Memory B cell (primary cell): ENCODE measurements around the gene SPTBN5.
"Not testable (repeated sequence)": the region's sequence is repeated elsewhere in the genome, so short reads cannot be mapped to it uniquely, and the experiment has no call there.

Experiments
- ATAC-seq: fragments of 150-1000 bp; cut with Tn5 transposase; 2 replicates; pipeline ENCODE4 v1.10.0; 2021; ENCODE audit warnings: low read depth, mild to moderate bottlenecking, moderate library complexity
- DNase-seq, 2 donors: peaks; one replicate each; pipeline ENCODE4 v3.0.0; 2022; ENCODE audit warnings: low spot score in 2 of 2
- H3K27ac Mint-ChIP-seq: one replicate; pipeline ENCODE4 v1.8.0; 2022; ENCODE audit warnings: mild to moderate bottlenecking, moderate library complexity, mixed read lengths
- H3K27me3 Mint-ChIP-seq: one replicate; pipeline ENCODE4 v1.8.0; 2022; ENCODE audit warnings: mixed read lengths
- H3K36me3 Mint-ChIP-seq: one replicate; pipeline ENCODE4 v1.8.0; 2022; ENCODE audit warnings: mild to moderate bottlenecking, mixed read lengths
- H3K4me1 Mint-ChIP-seq: one replicate; pipeline ENCODE4 v1.8.0; 2022; ENCODE audit warnings: mixed read lengths
- H3K4me3 Mint-ChIP-seq: one replicate; pipeline ENCODE4 v1.8.0; 2022; ENCODE audit warnings: mild to moderate bottlenecking, moderate library complexity, mixed read lengths
- H3K9me3 Mint-ChIP-seq: one replicate; pipeline ENCODE4 v1.8.0; 2022; ENCODE audit warnings: mixed read lengths

SPTBN5 gene

DNA sequence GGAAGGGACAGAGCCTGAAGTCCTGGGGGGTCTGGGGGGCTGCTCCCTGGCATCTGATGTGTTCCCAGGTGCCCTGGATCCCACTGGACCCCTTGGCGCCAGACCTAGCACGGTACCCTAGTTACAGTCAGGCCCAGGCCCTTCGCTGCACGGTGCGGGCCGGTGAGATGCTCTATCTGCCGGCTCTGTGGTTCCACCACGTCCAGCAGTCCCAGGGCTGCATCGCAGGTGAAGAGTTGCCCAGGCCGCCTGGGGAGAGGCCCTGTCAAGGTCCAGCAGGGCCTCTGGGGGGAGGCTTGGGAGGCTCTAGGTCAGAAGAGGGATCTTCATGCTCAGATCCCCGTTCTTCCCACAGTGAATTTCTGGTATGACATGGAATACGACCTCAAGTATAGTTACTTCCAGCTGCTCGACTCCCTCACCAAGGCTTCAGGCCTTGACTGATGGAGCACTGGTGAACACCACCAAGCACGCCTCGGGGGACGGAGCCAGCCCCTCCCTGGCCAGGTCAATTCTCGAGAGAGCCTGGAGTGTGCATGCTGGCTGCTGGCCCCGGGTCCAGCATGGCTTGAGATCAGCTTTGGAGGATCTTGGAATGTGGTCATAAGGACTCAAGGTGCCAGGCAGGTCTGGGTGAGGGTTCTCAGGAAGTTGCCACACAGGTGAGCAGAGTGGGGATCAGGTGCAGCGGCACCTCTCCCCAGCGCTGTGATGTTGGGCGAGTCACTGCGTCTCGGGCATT lies 57.0 kb downstream of the SPTBN5 start:
- peaks cover 9% of the 10 kb centered on the region for H3K36me3 Mint-ChIP-seq
- no peaks in the 10 kb centered on the region for H3K27me3 Mint-ChIP-seq
- no peak for DNase-seq
- no peak for ATAC-seq
- no peak overlapping the region for H3K4me3 Mint-ChIP-seq
- H3K9me3 Mint-ChIP-seq, result no peaks in the 10 kb centered on the region
- H3K27ac Mint-ChIP-seq, result no peak overlapping the region
- H3K4me1 Mint-ChIP-seq, result peaks cover 16% of the 10 kb centered on the region

DNA sequence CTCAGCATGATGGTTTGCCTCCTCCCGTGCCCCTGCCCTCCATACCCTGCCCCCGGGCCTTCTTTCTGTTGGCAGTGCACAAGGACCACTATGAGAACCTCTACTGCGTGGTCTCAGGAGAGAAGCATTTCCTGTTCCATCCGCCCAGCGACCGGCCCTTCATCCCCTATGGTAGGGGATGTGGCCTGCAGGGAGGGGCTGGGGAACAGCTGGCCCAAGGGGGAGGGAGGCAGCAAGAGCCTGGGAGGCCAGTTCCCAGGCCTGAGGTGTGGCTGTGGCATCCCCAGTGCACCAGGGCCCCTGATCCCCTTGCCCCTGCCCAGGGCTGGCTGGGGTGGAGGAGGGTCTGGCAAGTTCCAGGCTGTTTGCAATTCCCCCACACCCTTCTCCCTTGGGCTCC lies 57.8 kb downstream of the SPTBN5 start:
- no peak for ATAC-seq
- Mint-ChIP-seq H3K36me3 (peaks cover 9% of the 10 kb centered on the region), H3K4me1 (peaks cover 16% of the 10 kb centered on the region), H3K27me3 (no peaks in the 10 kb centered on the region), H3K27ac (no peak overlapping the region), H3K4me3 (no peak overlapping the region), H3K9me3 (no peaks in the 10 kb centered on the region)
- no peak for DNase-seq

DNA sequence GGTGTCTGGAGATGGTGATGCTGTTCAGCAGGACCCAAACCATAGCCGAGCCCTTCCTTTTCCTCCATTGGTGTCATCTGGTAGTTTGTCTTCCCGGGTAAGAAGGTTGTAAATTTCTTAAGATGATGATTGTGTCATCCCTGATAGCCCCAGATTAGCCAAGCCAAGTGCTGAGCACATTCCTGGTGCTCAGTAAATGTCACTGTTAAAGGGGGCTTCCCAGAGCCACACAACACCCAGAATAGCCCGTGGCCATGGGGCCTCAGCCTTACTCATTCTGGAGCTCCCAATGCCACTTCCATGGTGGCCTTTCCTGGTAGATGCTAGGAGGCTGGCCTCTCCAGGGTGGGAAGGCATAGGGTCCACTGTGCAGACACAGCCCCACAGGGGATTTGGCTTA lies 59.8 kb downstream of the SPTBN5 start:
- H3K27me3 Mint-ChIP-seq, result no peaks in the 10 kb centered on the region
- H3K9me3 Mint-ChIP-seq, result no peaks in the 10 kb centered on the region
- ATAC-seq (no peak), DNase-seq (no peak)
- H3K4me3 Mint-ChIP-seq, result no peak overlapping the region
- no peak overlapping the region for H3K27ac Mint-ChIP-seq
- H3K36me3 Mint-ChIP-seq, result peaks cover 9% of the 10 kb centered on the region
- peaks cover 16% of the 10 kb centered on the region for H3K4me1 Mint-ChIP-seq

DNA sequence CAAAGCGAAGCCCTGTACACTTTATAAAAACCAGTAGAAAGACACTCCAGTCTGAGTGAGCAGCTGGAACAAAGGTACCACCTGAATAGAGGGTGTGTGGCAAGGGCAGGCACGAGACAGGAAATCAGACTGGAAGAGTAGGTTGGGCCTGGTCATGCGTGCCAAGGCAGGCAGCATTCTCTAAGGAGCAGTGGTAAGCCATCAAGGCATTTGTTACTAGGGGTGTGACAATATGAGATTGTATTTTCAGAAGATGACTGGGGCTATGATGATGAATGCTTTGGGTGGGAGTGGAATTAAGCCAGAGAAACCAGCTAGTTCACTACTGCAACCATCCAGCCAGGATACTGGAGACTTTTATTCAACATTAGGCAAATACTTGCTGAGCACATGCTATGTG lies 61.0 kb downstream of the SPTBN5 start:
- Mint-ChIP-seq H3K9me3 (no peaks in the 10 kb centered on the region), H3K36me3 (peaks cover 9% of the 10 kb centered on the region), H3K4me1 (peaks cover 23% of the 10 kb centered on the region), H3K27ac (no peak overlapping the region), H3K27me3 (no peaks in the 10 kb centered on the region), H3K4me3 (no peak overlapping the region)
- DNase-seq, result no peak
- no peak for ATAC-seq

DNA sequence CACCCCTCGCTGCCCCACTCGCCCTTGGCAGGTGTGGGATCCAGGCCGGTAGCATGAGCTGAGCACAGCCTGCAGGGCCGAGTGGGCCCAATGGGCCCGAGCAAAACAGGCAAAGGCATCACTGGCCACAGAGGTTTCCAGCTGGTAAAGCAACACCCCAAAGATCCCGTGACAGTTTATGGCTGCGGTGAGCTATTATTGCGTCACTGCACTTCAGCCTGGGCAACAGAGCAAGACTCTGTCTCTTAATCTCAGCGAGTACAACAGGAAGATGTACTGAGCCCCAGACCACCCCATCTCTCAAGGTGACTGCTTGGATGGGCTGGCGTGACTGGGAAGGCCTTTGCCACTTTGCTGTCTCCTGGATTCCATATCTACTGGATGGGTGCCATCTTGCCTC lies 61.6 kb downstream of the SPTBN5 start:
- Mint-ChIP-seq H3K9me3 (no peaks in the 10 kb centered on the region), H3K4me1 (peaks cover 26% of the 10 kb centered on the region), H3K27ac (no peak overlapping the region), H3K27me3 (no peaks in the 10 kb centered on the region), H3K36me3 (peaks cover 7% of the 10 kb centered on the region), H3K4me3 (no peak overlapping the region)
- ATAC-seq, result no peak
- DNase-seq, result no peak

DNA sequence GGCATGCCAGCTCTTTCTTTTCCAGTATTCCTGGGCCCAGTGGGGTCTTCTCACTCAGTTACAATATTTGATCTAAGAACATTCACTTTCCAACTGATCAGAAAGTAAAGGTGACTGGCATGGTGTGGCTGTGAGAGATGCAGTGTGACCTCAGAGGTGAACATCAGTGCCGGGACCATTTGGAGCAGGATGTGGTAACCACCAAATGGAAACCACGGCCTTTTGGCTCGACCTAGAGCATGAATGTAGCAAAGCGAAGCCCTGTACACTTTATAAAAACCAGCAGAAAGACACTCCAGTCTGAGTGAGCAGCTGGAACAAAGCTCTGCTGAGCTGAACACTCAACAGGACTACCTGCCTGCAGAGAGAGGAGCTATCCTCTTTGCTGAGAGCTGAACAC lies 62.6 kb downstream of the SPTBN5 start:
- ATAC-seq, result not testable (repeated sequence)
- H3K4me1 Mint-ChIP-seq, result peaks cover 30% of the 10 kb centered on the region

DNA sequence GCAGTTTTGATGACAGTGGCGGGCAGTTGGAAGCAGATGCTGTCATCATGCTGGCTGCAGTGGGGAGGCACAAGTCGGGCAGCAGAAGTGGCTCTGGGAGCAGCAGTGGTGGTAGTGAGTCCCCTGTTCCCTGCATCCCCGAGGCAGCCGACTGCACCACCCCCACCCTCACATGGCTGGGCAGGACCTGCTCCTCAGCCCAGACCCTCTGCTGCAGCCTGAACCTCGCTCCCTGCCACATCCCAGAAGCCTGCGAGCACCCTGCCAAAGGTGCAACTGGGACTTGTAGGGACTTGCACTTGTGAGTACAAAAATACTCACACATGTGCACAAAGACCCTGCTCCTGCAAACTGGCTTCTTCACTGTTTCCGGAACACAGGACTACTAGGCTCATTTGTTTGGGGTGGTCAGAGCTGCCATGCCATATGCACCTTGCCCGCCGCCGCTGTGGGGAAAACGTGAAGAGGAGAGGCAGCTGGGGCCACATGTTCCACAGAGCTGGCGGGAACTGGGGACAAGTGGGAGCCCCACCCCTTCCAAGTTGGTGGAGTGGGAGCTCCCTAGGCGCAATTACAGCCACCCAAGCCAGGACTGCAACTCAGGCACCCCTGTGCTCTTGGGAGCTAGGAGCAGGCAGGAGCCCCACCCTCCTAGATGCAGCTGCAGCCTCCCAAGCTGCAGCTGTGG lies 63.8 kb downstream of the SPTBN5 start:
- no peaks in the 10 kb centered on the region for H3K27me3 Mint-ChIP-seq
- peaks cover 4% of the 10 kb centered on the region for H3K36me3 Mint-ChIP-seq
- ATAC-seq, result no peak
- DNase-seq, result no peak
- no peak overlapping the region for H3K27ac Mint-ChIP-seq
- peaks cover 29% of the 10 kb centered on the region for H3K4me1 Mint-ChIP-seq
- H3K9me3 Mint-ChIP-seq, result no peaks in the 10 kb centered on the region
- no peak overlapping the region for H3K4me3 Mint-ChIP-seq

More for the DNA sequence above, 62.6 kb downstream of the SPTBN5 start:
- H3K9me3 Mint-ChIP-seq, H3K4me3 Mint-ChIP-seq, DNase-seq, H3K36me3 Mint-ChIP-seq, H3K27me3 Mint-ChIP-seq, H3K27ac Mint-ChIP-seq: not testable (repeated sequence)

DNA sequence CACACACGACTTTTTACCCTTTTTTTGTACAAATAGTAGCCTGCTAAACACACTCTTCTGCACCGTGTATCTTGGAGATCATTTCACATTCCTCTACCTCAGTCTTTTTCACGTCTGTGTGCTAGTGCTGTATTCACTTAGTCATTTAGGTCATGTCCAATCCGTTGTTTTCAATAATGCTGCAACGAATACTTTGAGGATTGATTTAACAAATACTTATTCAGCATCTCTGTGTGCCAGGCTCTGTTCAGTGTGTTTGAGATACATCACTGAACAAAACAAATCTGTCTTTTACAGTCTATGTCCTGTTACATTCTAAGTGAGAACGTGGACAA lies 65.1 kb downstream of the SPTBN5 start:
- Mint-ChIP-seq H3K27me3 (no peaks in the 10 kb centered on the region), H3K27ac (peak overlapping the region; percentile 82), H3K9me3 (no peaks in the 10 kb centered on the region), H3K36me3 (peaks cover 4% of the 10 kb centered on the region), H3K4me1 (peaks cover 25% of the 10 kb centered on the region), H3K4me3 (peak overlapping the region; percentile 98)
- DNase-seq (no peak), ATAC-seq (no peak)

DNA sequence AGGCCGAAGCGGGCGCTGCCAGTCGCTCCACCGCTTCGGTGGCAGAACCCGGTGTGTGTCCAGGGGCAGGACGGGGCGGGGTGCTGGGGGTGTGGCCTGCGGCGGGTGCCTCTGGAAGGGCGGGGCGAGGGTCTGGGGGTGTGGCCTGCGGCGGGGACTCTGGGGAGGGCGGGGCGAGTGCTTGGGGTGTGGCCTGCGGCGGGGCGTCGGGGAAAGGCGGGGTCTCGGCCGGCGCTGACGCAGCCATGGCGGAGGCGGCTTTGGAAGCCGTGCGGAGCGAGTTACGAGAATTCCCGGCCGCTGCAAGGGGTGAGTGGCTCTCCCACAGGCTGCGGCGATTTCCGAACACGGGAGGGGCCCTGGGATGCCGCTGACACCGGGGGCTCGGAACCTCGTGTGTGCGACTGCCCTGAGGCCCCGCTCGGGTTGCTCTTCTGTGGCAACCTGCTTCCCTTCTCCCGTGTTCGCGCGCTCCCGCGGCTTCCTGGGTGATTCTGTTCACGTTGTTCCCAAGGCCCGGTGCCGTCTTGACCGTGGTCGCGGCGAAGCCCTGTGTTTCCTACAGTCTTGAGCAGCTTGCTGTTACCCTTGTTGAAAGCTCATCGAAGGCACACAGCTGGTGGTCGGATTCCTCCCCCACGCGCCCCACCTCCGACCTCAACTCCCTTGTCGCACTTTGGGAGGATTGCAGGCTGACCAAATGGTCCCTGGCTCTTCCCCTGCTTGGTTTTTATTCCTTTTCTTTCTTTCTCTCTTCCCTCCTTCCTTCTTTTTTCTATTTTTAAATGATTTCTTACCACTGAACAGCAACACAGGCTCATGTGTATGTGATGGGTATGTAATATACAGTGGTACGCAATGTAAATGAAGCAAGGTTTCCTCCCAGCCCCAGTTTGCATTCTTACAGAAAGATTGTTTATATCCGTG lies 65.7 kb downstream of the SPTBN5 start, which contains the start of gene JMJD7:
JMJD7 (plus strand) TSS at position 213 of the 927 bp plus-strand sequence; CDS start at position 246, 33 bp downstream.
- Mint-ChIP-seq H3K9me3 (no peaks in the 10 kb centered on the region), H3K4me1 (peaks cover 23% of the 10 kb centered on the region)

DNA sequence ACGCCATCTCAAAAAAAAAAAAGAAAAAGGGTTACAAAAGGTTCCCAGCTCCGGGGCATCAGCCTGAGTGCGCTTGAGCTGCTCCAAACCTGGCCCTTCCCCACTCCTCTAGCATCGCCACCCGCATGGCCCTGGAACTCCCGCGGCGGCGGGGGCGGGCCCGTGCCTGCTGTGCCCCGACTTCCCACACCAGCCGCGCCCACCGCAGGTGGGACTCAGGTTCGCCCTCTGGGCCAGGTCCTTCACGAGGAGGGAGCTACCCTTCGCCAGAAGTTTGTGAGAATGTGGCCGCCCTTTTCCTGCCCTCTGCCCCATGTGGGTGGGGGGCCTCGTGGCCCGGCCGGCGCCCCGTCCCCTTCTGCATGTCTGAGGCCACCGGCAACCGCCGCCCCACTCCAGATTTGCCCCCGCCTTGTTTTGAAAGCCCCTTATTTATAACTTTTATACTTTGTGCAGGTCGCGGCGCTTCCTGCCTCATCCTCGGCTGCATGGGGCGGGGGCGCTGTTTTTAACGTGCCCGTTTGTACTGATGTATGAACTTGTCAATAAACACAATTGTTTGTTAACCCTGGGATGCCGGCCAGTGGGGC lies 66.5 kb downstream of the SPTBN5 start:
- peak in 1 of 2 donors; percentile 15 for DNase-seq
- peak; percentile 10 for ATAC-seq
- Mint-ChIP-seq H3K9me3 (no peaks in the 10 kb centered on the region), H3K4me3 (peak overlapping the region; percentile 98), H3K27me3 (no peaks in the 10 kb centered on the region), H3K4me1 (peaks cover 16% of the 10 kb centered on the region), H3K27ac (peak overlapping the region; percentile 82), H3K36me3 (peaks cover 2% of the 10 kb centered on the region)

More for the DNA sequence above, 65.7 kb downstream of the SPTBN5 start, which contains the start of gene JMJD7:
- H3K27me3 Mint-ChIP-seq, result no peaks in the 10 kb centered on the region
- ATAC-seq (peak; percentile 94), DNase-seq (peak; percentile 92 to 95)
- H3K27ac Mint-ChIP-seq, result peak within 1 kb of the TSS; percentile 82
- peaks cover 4% of the 10 kb centered on the region for H3K36me3 Mint-ChIP-seq
- peak within 1 kb of the TSS; percentile 98 for H3K4me3 Mint-ChIP-seq

DNA sequence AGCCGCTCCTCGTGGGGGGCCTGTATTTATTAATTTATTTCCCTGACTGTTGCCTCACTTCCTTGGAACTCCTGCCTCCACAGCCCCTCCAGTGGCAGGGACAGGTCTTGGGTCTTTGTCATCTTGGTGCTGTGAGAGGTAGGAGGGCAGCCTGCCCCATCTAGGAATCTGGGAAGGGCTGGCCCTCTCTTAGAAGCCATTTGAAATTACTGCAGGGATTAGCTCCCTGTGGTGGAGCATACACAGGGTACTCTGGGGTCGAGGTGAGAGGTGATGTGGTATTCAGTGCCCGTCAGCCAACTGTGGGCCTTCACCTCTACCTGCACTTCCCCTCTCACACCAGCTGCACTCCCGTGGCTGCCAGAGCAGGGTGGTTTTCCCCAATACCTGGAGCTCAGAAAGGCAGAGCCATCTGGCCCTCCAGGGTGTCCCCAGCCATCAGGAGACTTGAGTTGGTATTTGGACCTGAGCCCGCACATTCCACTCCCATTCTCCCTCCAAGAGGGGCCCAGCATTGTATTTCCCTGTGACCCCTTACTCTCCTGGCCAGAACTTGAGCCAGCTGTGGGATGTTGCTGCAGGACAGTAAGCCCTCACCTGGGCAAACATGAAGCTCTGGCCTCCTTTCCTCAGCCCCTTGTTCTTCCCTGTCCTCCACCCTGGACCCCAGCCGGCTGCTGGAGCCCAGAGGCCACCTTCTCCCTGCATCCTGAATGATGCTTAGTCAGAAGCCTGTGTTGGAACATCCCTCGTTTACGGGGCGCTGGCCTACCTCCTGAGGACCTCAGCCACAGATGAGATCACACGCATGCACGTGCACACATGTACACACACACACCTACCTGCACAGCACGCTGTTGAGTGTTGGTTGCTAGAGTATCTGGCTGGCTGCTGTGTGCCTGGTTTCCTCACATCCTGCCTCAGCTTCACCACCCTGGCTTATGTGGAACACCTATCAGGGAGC lies 68.0 kb downstream of the SPTBN5 start:
- Mint-ChIP-seq H3K9me3 (no peaks in the 10 kb centered on the region), H3K4me1 (peaks cover 16% of the 10 kb centered on the region), H3K27ac (no peak overlapping the region), H3K36me3 (peaks cover 2% of the 10 kb centered on the region), H3K4me3 (peak overlapping the region; percentile 69), H3K27me3 (no peaks in the 10 kb centered on the region)
- ATAC-seq, result no peak
- no peak for DNase-seq

DNA sequence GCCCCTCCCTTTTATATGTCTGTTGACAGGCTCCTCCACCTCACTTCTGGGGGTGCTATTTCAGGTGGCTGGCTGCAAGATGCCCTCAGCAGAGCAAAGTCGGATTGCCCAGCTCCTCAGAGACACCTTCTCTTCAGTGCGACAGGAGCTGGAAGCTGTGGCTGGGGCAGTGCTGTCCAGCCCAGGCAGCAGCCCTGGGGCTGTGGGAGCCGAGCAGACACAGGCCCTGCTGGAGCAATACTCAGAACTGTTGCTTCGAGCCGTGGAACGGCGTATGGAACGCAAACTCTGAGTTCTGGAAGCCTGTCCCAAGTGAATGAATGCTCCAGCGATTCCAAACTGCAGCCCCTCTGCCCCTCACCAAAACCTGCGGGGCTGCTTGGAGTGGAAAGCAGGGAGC lies 68.7 kb downstream of the SPTBN5 start:
- H3K36me3 Mint-ChIP-seq, result peaks cover 2% of the 10 kb centered on the region
- H3K4me3 Mint-ChIP-seq, result no peak overlapping the region
- H3K4me1 Mint-ChIP-seq, result peaks cover 16% of the 10 kb centered on the region
- no peak overlapping the region for H3K27ac Mint-ChIP-seq
- no peaks in the 10 kb centered on the region for H3K9me3 Mint-ChIP-seq
- ATAC-seq (no peak), DNase-seq (no peak)
- H3K27me3 Mint-ChIP-seq, result no peaks in the 10 kb centered on the region
